Stimulated activated CD4-positive, alpha-beta T cell treated with anti-CD3 and anti-CD28 coated beads, TNF-alpha, amount 100 ng/mL, for 48 hours (primary cell): ENCODE data around the gene CA10.

Experiments
- DNase-seq, 3 donors: peaks; one replicate each; pipeline ENCODE4 v3.0.0-alpha.2; 2020; ENCODE audit warnings: low read depth in 3 of 3

The CA10 gene

GRCh38 chr17:51725185-51725584 is 433.3 kb downstream of the CA10 start:
- DNase-seq, result no peak

GRCh38 chr17:51724043-51724580 is 434.4 kb downstream of the CA10 start:
- DNase-seq, result no peak

- DNase-seq, result no peak
Measured at GRCh38 chr17:51722994-51723393, 435.5 kb downstream of the CA10 start.

- no peak for DNase-seq
Measured at GRCh38 chr17:51721730-51722129, 436.8 kb downstream of the CA10 start.

GRCh38 chr17:51720439-51720838 is 438.1 kb downstream of the CA10 start:
- no peak for DNase-seq

- no peak for DNase-seq
Measured at GRCh38 chr17:51718983-51719382, 439.5 kb downstream of the CA10 start.

- DNase-seq, result no peak
Measured at GRCh38 chr17:51711581-51711980, 446.9 kb downstream of the CA10 start.

GRCh38 chr17:51710634-51710979 is 447.9 kb downstream of the CA10 start:
- DNase-seq, result no peak

- DNase-seq, result no peak
Measured at GRCh38 chr17:51709694-51710633, 448.6 kb downstream of the CA10 start.

- no peak for DNase-seq
Measured at GRCh38 chr17:51707216-51707615, 451.3 kb downstream of the CA10 start.

- DNase-seq, result no peak
Measured at GRCh38 chr17:51706093-51706492, 452.4 kb downstream of the CA10 start.

- no peak for DNase-seq
Measured at GRCh38 chr17:51703361-51704341, 454.9 kb downstream of the CA10 start.

GRCh38 chr17:51702963-51703360 is 455.6 kb downstream of the CA10 start:
- DNase-seq, result no peak

- DNase-seq, result no peak
Measured at GRCh38 chr17:51701501-51701900, 457.0 kb downstream of the CA10 start.

- DNase-seq, result no peak
Measured at GRCh38 chr17:51700011-51700760, 458.3 kb downstream of the CA10 start.

- DNase-seq, result no peak
Measured at GRCh38 chr17:51699303-51699702, 459.2 kb downstream of the CA10 start.

GRCh38 chr17:51692917-51693316 is 465.6 kb downstream of the CA10 start:
- no peak for DNase-seq

GRCh38 chr17:51687887-51688286 is 470.6 kb downstream of the CA10 start:
- DNase-seq, result no peak

GRCh38 chr17:51685287-51685909 is 473.1 kb downstream of the CA10 start:
- no peak for DNase-seq

- no peak for DNase-seq
Measured at GRCh38 chr17:51684214-51684613, 474.3 kb downstream of the CA10 start.

- DNase-seq, result no peak
Measured at GRCh38 chr17:51683291-51683690, 475.2 kb downstream of the CA10 start.
